Keratinocyte (primary cell): ENCODE results near the gene BICD2. TPM values are rescaled to one million over a fixed set of nuclear protein-coding genes. Genes with fewer than 3 reads are reported as not detected.

Experiments used
- DNase-seq: peaks from one replicate; pipeline ENCODE4 v3.0.0-alpha.2; 2011; ENCODE audit warnings: low read depth, missing footprints, low spot score
- FAIRE-seq: peaks from 2 replicates; lab custom pipeline; 2011; peaks lifted over from hg19 to GRCh38; lab: Jason Lieb, UNC
- H2AFZ ChIP-seq: 2 replicates; pipeline ENCODE4 v1.6.0; 2012; ENCODE audit warnings: low read length, control low read depth, inconsistent platforms; ENCODE audit not compliant: control insufficient read depth
- H3K27ac ChIP-seq: 2 replicates; pipeline ENCODE4 v1.5.1; 2011; ENCODE audit warnings: low read length; ENCODE audit not compliant: control insufficient read depth, insufficient read depth
- H3K27me3 ChIP-seq: 3 replicates; pipeline ENCODE4 v1.6.0; 2011; ENCODE audit warnings: low read length; ENCODE audit not compliant: control insufficient read depth, insufficient read depth; ENCODE audit errors: extremely low read depth
- H3K36me3 ChIP-seq, 2 experiments: 2 replicates in 1 of 2; 3 replicates in 1 of 2; pipeline ENCODE4 v1.5.1; 2011; ENCODE audit warnings: low read length in 2 of 2, mild to moderate bottlenecking in 1 of 2; ENCODE audit not compliant: control insufficient read depth in 2 of 2, insufficient read depth in 2 of 2; ENCODE audit errors: extremely low read depth in 1 of 2
- H3K4me1 ChIP-seq: 3 replicates; pipeline ENCODE4 v1.5.1; 2011; ENCODE audit warnings: low read length; ENCODE audit not compliant: control insufficient read depth, insufficient read depth; ENCODE audit errors: extremely low read depth
- H3K4me2 ChIP-seq: 3 replicates; pipeline ENCODE4 v1.6.0; 2011; ENCODE audit warnings: low read depth, low read length; ENCODE audit not compliant: control insufficient read depth, insufficient read depth; ENCODE audit errors: extremely low read depth
- H3K4me3 ChIP-seq, 3 experiments: fragments of 200-600 bp in 1 of 3; sonication (generic) in 1 of 3; 2 replicates in 2 of 3; 3 replicates in 1 of 3; pipeline ENCODE4 v1.5.1; 2011 to 2016; ENCODE audit warnings: low read length in 3 of 3, mild to moderate bottlenecking in 3 of 3, control low read depth in 2 of 3, inconsistent platforms in 1 of 3, low read depth in 1 of 3, mixed read lengths in 1 of 3, mixed run types in 1 of 3, moderate library complexity in 1 of 3; ENCODE audit not compliant: control insufficient read depth in 2 of 3, insufficient read depth in 2 of 3; ENCODE audit errors: extremely low read depth in 1 of 3
- H3K79me2 ChIP-seq: 2 replicates; pipeline ENCODE4 v1.6.0; 2012; ENCODE audit warnings: low read length; ENCODE audit not compliant: control insufficient read depth, insufficient read depth
- H3K9ac ChIP-seq: 3 replicates; pipeline ENCODE4 v1.6.0; 2011; ENCODE audit warnings: low read length; ENCODE audit not compliant: control insufficient read depth, insufficient read depth; ENCODE audit errors: extremely low read depth
- H3K9me1 ChIP-seq: 3 replicates; pipeline ENCODE4 v1.6.0; 2011; ENCODE audit warnings: low read length; ENCODE audit not compliant: control insufficient read depth, insufficient read depth; ENCODE audit errors: extremely low read depth
- H3K9me3 ChIP-seq: 2 replicates; pipeline ENCODE4 v1.5.1; 2012; ENCODE audit warnings: low read depth, low read length; ENCODE audit not compliant: control insufficient read depth
- H4K20me1 ChIP-seq: 3 replicates; pipeline ENCODE4 v1.6.0; 2011; ENCODE audit warnings: low read length; ENCODE audit not compliant: control insufficient read depth, insufficient read depth; ENCODE audit errors: extremely low read depth
- EZH2 ChIP-seq: IDR thresholded peaks from one replicate; pipeline ENCODE4 v1.6.1; 2012; ENCODE audit warnings: inconsistent platforms, mild to moderate bottlenecking, low read length, moderate library complexity
- dilution Hi-C: fragments of 300-500 bp; cut with MboI; formaldehyde crosslinking; loops from one replicate; pipeline ENCODE4 v1.7.0; 2020; ENCODE audit warnings: low sequenced_read_pairs; ENCODE audit not compliant: extremely low pct_ligation_motif_present
- polyA plus RNA-seq, 5 experiments: library from polyadenylated mRNA; depleted of rRNA in 3 of 5; stranded (reverse) in 3 of 5; stranded (forward) in 1 of 5; unstranded in 1 of 5; fragments of >200 nt; gene quantifications; 1 replicate in 1 of 5; 2 replicates in 3 of 5; 3 replicates in 1 of 5; pipeline versions ENCODE4 v1.2.1 to v1.2.3, GENCODE V29; 2011 to 2012; ENCODE audit warnings: missing spikeins in 2 of 5, low read depth in 1 of 5, low replicate concordance in 1 of 5
- TF ChIP-seq, protein P1 (sequence below), 3 experiments: IDR thresholded peaks in 1 of 3; conservative IDR thresholded peaks in 1 of 3; optimal IDR thresholded peaks in 1 of 3; 2 replicates in 2 of 3; 3 replicates in 1 of 3; pipeline versions ENCODE3 to v1.5.1; 2011; ENCODE audit warnings: low read length in 3 of 3, mild to moderate bottlenecking in 3 of 3, moderate library complexity in 2 of 3, control low read depth in 1 of 3, inconsistent platforms in 1 of 3; ENCODE audit not compliant: insufficient read depth in 2 of 3; ENCODE audit errors: extremely low read depth in 1 of 3

BICD2 gene
- polyA plus RNA-seq, 1 donor (not counting 4 experiments of a cell fraction or from before 2014, with no cell fraction given): 41.9 TPM

DNA sequence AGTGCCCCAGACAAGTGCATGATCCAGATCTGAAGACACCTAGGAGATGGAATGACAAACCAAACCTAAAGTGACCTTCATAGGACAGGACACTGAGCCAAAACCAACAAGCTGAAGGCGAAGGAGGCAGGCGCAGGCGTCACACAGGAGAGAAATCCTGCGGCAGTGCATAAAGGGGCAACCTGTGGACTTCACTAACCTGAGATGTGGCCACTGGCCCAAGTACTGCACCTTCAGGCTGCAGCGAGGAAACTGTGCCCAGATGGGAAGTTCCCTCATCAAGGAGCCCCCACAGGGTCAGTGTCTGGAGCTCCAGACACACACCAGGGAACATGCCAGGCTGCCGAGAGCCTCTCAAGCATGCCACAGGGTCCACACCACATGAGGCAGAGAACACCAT, 98.4 kb downstream of the BICD2 start:
- peaks cover 21 to 36% of the 10 kb centered on the region in 2 experiments for H3K36me3 ChIP-seq
- H3K4me3 ChIP-seq: no peak overlapping the region
- H3K9me1 ChIP-seq: no peaks in the 10 kb centered on the region
- FAIRE-seq: no peak
- peak overlapping the region; percentile 0 for H3K9ac ChIP-seq
- dilution Hi-C loops: no loop called here
- H3K27ac ChIP-seq: peak overlapping the region; percentile 1
- no peaks in the 10 kb centered on the region for H3K27me3 ChIP-seq
- no peaks in the 10 kb centered on the region for H3K9me3 ChIP-seq
- H3K4me2 ChIP-seq: no peak overlapping the region
- H3K79me2 ChIP-seq: peaks cover 87% of the 10 kb centered on the region
- no peak for TF ChIP-seq EZH2
- TF ChIP-seq, protein P1, sequence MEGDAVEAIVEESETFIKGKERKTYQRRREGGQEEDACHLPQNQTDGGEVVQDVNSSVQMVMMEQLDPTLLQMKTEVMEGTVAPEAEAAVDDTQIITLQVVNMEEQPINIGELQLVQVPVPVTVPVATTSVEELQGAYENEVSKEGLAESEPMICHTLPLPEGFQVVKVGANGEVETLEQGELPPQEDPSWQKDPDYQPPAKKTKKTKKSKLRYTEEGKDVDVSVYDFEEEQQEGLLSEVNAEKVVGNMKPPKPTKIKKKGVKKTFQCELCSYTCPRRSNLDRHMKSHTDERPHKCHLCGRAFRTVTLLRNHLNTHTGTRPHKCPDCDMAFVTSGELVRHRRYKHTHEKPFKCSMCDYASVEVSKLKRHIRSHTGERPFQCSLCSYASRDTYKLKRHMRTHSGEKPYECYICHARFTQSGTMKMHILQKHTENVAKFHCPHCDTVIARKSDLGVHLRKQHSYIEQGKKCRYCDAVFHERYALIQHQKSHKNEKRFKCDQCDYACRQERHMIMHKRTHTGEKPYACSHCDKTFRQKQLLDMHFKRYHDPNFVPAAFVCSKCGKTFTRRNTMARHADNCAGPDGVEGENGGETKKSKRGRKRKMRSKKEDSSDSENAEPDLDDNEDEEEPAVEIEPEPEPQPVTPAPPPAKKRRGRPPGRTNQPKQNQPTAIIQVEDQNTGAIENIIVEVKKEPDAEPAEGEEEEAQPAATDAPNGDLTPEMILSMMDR (optimal IDR thresholded peaks at IDR 0.05 in 1 of 3, IDR thresholded peaks at IDR 0.05 in 1 of 3, conservative IDR thresholded peaks at IDR 0.05 in 1 of 3; ENCODE audit: extremely low read depth in 1 of 3, insufficient read depth in 2 of 3, low read length in 3 of 3): no peak
- H4K20me1 ChIP-seq: peaks cover 13% of the 10 kb centered on the region
- DNase-seq: no peak
- H3K4me1 ChIP-seq: peaks cover 19% of the 10 kb centered on the region
- no peak overlapping the region for H2AFZ ChIP-seq

DNA sequence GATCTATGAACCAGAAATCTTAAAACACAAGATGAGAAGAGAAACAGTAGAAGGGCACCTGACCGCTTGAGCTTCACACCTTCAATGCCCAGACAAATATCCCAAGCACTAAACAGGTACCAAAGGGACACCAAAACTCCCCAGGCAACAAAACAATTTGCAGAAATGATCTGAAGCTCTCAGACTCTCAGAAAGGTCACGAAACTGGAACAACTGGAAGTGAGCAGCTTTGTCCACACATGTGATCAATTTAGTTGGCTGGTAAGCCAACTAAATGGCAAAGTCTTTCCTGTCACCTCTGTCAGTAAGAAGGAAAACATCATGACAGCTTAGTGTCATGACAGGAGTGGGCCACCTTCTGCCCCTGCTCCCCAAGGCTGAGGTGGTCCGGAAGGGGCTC, 98.8 kb downstream of the BICD2 start:
- Histone ChIP-seq H3K27ac (peak overlapping the region; percentile 1), H3K9ac (peak overlapping the region; percentile 0), H3K9me3 (no peaks in the 10 kb centered on the region), H3K9me1 (no peaks in the 10 kb centered on the region), H3K27me3 (no peaks in the 10 kb centered on the region), H3K4me3 (no peak overlapping the region), H4K20me1 (peaks cover 13% of the 10 kb centered on the region), H3K4me2 (no peak overlapping the region), H2AFZ (no peak overlapping the region), H3K79me2 (peaks cover 91% of the 10 kb centered on the region), H3K4me1 (peaks cover 16% of the 10 kb centered on the region), H3K36me3 (peaks cover 21 to 36% of the 10 kb centered on the region in 2 experiments)
- DNase-seq (no peak), FAIRE-seq (no peak)
- TF ChIP-seq, protein P1 (optimal IDR thresholded peaks at IDR 0.05 in 1 of 3, IDR thresholded peaks at IDR 0.05 in 1 of 3, conservative IDR thresholded peaks at IDR 0.05 in 1 of 3; ENCODE audit: extremely low read depth in 1 of 3, insufficient read depth in 2 of 3, low read length in 3 of 3): no peak
- no peak for TF ChIP-seq EZH2
- dilution Hi-C loops: no loop called here
